ENCODE results near the gene PCMTD2.
A peak's percentile ranks its signal among the peaks of the same experiment; 100 is the strongest.

The PCMTD2 gene

DNA sequence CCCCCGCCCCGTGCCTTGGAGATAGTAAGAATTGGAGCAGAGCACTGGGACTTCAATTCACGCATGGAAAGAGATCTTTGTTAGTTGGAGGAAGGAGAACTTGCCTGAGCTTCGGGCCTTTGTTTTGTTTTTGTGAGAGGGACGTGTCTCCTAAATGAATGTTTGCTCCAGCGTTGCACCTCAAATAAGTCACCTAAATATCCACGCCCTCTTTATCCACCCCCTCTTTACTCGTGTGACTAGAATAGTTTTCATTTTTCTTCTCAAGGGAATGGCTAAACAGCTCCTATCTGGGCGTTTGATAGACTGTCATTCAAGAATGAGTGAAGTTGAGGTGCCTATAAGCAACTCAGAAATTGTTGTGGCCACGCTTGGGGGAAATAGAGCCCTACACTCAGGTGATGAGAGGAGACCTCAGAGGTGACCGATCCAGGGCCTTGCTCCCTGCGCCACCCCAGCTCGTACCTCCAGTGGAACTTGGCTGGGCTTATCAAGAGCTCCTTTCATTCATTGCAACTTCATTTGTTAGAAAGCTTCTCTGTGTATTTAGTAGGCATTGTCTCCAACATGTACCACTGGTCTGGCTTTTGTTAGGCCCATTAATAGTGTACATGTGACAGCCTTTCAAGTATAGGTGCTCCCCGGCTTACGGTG is 861 bp downstream of the PCMTD2 start:
- DNase-seq (ENCODE audit: low read depth in 3 of 3): no peak

DNA sequence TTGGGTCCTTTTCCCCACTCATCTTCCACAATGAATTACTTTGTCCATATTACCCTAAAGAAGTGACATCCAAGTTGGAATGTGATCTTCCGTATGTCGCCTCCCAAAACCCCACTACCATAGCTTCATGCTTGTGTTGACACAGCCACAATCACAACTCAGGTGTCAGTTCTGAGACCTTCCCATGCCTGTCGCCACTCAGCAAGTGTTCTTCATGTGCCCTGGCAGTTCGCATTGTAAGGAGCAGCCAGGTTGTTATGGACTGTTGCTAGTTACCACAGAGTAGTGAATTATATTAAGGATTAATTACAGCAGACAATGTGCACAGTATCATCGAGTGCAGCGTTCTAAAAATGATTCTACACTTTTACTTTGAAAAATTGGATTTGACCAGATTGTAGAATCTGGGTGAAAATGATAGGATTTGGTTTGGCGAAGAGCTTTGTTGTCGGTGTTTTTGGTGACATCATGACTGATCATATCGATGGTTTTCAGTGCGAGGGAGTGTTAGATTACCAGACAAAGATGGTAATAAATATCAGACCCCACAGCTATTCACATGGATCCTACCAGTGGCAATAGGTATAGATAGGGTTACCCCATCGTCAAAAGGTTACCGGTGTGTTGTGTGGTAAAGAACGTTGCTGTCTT is 1.7 kb downstream of the PCMTD2 start:
- no peak for DNase-seq (ENCODE audit: low read depth in 3 of 3)

DNA sequence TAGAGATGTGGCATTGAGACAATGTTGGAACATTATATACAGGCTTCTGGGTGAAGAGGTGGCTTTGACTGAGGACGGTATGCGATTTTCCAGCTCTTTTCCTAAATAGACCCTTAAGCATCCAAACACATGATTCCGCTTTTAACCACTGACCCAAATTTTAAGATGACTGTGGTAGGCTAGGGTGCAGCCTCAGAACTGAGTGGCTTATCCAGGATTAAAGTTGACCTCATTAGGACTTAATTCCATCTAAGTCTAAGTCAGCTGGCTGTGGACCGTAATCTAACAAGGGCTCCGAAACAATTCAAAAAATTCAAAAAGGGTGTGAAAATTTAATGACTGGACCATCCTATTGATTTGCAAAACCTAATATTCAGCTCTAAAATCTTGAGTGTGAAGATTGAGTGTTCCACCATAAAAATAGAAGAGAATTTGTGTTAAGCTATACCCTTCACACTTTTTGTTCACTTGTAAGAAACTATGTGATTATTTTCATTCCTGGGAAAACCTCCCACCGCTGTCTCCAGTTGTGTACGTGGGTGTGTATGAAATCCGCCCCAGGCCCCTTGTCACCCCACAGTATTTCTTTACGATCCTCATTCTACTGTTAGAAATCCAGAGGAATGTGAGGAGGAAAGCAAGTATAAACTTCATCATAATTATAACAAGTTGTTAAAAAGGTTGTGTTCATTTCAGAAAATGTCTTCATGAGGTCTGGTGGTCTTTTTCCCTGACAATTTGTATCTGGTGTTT is 2.7 kb downstream of the PCMTD2 start:
- DNase-seq (ENCODE audit: low read depth in 3 of 3): no peak

DNA sequence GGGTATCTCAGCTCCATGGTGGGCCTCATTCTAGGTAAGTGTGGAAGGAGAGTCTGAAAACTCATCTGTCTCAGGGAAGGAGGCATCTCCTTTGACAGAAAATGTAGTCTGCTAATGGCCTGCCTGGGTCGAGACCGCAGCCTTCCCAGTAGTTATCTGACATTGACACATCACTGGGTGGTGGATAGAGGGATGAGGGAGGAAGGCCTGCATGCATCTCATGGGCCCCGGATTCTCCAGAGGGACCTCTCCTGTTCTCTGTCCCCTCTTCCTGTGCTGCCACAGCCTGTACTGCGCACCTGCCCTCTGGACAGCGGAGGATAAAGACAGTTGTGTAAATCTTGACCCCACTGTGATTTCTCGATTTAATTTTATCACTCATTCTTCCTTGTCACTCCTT is 4.7 kb downstream of the PCMTD2 start:
- DNase-seq (ENCODE audit: low read depth in 3 of 3): no peak

DNA sequence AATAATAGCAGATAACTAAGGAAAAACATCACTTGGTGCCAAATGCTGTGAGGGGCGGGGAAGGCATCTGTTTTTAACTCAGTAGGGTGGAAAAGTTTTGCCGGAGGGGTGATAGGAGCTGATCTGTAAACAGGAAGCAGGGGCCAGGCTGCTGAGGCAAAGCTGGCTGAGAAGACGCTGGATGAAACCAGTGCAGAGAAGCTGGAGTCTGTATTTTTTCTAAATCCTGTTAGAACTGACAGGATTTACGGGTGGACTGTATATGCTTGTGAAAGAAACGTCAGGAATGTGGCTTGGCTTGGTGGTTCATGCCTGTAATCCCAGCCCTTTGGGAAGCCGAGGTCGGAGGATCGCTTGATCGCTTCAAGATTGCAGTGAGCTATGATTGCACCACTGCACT is 5.6 kb downstream of the PCMTD2 start:
- no peak for DNase-seq (ENCODE audit: low read depth in 3 of 3)

DNA sequence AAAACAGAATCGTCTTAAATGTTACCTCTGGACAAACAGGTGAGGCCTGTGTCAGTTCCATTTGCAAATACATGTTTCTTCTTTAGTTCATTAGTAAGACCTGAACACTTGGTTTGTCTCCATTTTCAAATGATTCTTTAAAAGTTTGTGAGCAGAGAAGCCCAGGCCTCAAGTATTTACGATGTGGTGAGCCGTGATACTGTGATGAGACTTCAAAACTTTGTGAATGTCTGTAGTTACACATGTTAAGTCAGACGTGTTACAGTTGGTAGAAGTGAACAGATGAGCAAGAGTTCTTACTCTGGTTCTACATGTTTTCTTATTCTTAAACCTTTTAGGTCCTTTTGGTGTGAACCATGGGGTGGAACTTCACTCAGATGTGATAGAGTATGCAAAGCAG is 8.5 kb downstream of the PCMTD2 start:
- DNase-seq (ENCODE audit: low read depth in 3 of 3): no peak

DNA sequence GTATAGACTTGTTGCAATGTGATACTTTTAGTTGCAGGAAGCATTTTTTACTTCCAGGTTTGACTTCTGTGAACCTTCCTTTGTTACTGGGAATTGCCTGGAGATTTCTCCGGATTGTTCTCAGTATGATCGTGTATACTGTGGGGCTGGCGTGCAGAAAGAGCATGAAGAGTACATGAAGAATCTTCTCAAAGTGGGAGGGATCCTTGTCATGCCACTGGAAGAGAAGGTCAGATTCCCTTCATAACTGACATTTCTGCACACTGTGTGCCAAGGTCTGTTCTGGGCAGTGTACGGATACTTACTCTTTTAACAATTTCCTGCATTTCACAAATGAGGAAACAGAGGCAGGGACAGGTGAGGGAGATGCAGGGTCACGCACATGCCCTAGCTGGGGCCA is 9.7 kb downstream of the PCMTD2 start:
- no peak for DNase-seq (ENCODE audit: low read depth in 3 of 3)

DNA sequence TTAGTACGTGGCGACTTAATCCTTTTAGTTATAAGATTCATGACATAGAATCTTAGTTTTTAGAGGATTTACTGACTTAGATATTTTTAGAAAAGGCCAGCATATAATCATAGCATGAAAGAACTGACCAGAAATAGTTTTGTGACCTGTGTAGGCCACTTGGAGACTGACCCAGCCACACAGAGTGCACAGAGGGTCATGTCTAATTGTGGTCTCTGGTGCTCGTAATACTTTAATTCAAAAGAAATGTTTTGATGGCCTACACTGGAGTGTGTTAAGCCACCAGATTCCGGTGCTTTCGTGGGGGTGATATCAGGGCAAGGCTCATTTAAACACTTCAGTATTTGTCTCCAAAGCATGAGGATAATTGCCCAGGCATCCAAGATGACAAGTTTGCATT is 11.4 kb downstream of the PCMTD2 start:
- DNase-seq (ENCODE audit: low read depth in 3 of 3): no peak

DNA sequence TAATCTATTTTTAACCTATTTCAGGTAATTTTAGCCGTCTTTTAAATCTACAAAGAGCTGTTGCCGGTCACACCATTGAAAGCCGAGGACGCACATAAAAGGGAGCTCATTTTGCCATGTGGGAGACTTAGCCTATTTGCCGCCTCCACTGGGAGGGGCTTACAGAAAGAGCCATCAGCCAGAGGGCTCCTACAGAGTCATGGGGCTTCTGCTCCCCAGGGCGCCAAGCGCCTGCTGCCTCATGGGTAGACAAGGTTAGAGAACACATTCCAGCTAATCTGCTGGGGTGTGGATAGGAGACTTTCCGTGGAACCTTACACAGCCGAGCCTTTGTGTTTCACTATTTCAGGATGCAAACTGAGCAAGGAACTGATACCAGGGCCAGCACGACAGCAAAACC is 12.6 kb downstream of the PCMTD2 start:
- DNase-seq (ENCODE audit: low read depth in 3 of 3): no peak

DNA sequence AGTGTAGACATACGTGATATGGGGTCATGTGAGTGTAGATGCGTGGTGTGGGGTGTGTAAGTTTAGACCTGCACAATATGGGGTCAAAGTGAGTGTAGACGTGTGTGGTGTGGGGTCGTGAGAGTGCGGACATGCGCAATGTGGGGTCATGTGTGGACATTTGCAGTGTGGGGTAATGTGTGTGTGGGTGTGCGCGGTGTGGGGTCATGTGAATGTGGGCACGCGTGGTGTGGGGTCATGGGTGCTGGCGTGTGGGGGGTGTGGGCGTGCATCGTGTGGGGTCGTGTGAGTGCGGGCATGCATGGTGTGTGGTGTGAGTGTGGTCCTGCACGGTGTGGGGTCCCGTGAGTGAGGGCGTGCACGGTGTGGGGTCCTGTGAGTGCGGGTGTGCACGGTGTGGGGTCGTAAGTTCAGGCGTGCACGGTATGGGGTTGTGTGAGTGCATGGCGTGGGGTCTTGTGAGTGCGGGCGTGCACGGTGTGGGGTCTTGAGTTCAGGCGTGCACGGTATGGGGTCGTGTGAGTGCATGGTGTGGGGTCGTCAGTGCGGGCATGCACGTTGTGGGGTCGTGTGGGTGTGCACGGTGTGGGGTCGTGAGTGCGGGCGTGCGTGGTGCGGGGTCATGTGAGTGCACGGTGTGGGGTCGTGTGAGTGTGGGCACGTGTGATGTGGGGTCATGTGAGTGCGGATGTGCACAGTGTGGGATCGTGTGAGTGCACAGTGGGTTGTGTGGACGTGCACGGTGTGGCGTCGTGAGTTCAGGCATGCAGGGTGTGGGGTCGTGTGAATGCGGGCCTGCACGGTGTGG is 14.3 kb downstream of the PCMTD2 start:
- DNase-seq (ENCODE audit: low read depth in 3 of 3): no peak

DNA sequence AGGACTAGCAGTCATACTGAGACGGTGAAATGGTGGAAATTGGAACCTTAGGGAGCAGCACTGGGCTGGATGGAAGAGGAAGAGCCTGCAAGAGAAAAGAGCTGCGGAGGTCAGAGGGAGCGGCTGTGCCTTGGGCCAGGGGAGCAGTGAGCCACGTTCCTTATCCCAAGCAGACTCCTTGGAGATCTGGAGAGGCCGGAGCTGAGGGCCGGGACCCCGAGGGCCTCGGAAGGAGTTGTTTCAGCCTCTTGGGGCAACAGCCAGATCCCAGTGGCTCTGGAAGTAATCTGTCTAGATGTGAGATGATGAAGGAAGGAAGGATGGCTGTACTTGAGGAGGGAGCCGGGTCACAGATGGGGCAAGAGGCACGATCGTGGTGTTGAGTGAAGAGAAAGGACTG is 16.1 kb downstream of the PCMTD2 start:
- DNase-seq (ENCODE audit: low read depth in 3 of 3): no peak

DNA sequence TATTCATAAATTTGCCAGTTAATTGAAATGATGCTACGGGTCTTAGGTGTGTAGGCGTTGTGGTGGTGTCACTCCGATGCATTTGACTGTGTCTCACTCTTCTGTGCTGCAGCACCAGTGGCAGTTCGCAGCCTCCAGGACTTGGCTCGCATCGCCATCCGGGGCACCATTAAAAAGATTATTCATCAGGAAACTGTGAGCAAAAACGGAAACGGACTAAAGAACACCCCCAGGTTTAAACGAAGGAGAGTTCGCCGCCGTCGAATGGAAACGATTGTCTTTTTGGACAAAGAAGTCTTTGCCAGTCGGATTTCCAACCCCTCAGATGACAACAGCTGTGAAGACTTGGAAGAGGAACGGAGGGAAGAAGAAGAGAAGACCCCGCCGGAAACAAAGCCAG is 17.6 kb downstream of the PCMTD2 start:
- no peak for DNase-seq (ENCODE audit: low read depth in 3 of 3)

DNA sequence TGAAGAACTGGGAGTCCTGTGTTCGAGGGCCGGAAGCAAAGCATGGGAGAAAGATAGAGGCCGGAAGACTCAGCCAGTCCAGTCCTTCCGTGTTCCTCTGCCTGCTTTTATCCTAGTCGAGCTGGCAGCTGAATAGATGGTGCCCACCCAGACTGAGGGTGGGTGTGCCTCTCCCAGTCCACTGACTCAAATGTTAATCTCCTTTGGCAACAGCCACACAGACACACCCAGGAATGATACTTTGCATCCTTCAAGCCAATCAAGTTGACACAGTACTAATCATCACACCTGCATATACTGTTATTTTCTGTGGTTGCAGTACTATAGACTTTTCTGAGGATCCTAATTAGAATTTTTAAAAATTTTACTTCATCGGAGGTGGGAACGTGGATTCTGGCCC is 21.3 kb downstream of the PCMTD2 start:
- DNase-seq (ENCODE audit: low read depth in 3 of 3): no peak

DNA sequence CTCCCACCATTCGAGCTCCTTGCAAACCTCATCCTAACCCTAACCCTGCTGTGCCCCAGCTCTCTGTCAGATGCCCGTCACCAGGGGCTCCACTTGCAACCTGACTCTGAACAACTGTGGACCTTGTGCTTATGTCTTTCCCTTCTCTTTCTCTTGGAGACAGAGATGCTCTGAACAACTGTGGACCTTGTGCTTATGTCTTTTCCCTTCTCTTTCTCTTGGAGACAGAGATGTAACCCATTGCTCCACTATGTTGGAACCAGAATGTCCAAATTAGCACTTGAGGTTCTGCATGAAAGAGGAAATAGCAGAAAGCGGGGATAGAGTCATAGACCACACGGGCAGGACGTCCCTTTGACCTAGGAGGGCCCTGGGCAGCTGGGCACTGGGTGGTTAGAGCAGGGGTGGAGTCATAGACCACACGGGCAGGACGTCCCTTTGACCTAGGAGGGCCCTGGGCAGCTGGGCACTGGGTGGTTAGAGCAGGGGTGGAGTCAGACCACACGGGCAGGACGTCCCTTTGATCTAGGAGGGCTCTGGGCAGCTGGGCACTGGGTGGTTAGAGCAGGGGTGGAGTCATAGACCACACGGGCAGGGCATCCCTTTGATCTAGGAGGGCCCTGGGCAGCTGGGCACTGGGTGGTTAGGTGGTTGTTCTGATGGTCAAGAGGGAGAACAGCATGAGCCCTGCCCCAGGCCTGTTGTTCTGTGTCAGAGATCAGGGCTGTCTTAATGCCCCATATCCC is 22.2 kb downstream of the PCMTD2 start:
- no peak for DNase-seq (ENCODE audit: low read depth in 3 of 3)

DNA sequence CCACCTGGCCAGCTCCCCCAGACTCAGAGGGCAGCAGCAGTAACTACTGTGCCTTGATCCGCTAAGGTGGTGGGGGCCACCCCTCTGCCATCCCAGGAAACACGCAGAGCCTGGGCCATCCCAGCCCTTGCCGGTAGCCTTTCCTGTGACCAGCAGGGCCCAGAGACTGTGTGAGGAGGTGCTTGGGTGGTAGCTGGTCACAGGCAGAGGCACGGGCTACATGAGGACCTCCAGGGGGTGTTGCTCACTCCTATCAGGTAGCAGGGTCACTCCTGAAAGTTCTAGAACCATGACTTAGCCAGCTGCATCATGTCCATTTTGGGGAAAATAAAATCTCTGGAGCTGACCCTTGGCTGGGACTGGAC is 22.8 kb downstream of the PCMTD2 start:
- no peak for DNase-seq (ENCODE audit: low read depth in 3 of 3)

DNA sequence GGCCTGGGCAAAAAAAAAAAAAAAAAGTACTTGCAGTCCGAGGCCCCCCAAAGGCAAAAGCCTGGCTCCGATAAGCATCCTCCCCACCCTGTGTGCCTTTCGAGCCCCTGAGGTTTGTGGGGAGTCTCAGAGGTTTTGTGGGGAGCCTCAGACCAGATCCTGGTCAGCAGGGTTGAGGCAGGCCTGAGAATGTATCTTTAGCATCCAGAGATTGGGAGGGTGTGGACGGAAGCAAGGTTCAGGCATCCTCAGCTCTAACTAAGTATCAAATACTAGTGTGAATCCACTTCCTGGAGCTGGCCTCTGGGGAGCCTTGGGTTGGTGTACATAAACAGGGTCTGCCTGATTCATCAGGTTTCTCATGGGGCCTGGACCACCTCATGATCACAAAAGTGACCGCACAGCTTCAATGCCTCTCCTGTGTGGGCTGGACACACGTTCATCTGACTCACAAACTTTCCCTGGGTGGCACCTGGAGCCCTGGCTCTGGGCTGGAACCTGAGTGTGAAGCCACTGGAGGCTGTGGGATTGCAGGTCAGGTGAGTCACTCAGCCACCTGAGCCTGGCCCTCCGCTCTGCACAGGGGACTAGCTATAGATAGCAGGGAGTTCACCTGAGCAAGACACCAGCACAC is 24.4 kb downstream of the PCMTD2 start:
- DNase-seq (ENCODE audit: low read depth in 3 of 3): no peak

DNA sequence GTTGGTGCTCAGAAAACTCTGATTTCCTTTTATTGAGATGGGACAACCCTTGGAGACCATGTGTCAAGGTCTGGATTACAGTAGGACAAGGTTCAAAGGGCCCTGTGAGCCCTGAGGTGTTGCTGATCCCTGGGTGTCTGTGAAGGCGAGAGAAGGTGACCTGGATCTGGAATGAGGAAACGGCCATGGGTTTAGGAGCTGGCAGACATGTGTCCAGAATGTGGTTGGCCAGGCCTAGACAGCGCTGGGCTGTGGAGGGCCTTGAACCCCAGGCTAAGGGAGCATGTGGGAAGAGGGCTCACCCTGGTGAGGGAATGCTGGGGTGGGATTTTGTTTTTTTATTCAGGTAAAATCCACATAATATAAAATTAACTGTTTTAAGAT is 24.9 kb downstream of the PCMTD2 start:
- no peak for DNase-seq (ENCODE audit: low read depth in 3 of 3)

DNA sequence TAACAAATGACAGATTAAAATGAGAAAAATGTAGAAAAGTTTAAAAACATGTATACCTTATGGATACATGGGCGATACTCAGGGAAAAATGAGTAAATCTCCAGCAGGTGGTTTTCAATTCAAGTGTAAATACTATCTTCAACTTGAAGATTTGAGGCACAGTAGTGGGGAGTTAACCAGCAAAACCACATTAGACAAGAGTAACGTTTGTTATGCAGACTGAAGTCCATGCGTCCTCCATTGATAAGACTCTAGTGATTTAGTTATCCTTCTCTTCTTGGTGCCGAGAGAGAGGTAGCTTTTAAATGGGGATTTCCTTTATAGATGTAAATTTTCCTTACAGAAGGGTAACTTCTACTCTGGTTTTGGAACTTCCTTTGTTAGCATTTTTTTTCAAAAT is 28.1 kb downstream of the PCMTD2 start:
- DNase-seq (ENCODE audit: low read depth in 3 of 3): no peak

DNA sequence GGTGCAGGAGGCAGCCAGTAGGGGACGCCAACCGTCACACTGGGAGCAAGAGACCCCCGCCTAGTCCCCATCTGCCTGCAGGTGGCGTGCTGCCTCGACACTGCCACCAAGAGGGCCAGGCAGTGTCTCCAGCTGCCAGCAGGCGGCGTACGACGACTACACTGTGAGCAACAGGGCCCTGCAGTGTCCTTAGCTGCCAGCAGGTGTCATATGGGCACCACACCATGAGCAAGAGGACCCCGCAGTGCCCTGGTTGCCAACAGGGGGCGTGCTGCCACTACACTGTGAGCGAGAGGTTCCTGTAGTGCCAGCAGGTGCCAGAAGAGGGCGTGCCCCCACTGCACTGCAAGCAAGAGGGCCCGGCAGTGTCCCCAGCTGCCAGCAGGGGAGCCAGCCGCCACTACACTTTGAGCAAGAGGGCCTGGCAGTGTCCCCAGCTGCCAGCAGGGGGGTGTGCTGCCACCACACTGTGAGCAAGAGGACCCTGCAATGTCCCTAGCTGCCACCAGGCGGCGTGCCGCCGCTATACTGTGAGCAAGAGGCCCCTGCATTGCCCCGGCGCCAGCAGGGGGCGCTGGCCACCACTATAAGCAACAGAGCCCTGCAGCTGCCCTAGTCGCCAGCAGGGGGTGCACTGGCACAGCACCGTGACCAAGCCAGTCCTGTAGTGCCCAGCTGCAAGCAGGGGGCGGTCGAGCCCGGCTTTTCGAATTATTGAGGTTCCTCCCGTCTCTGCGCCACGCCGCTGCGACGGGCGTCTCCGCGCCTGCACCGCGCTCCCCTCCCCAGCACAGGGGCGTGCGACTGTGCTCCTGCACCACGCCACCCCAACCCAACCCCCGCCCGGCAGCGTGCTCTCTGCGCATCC is 30.3 kb downstream of the PCMTD2 start:
- DNase-seq (ENCODE audit: low read depth in 3 of 3): peak; percentile 57 to 92 (median 77)
